BLaER1 (cell line): Measurements from ENCODE around the gene EFCAB6.

Experiments used
- H3K27ac ChIP-seq: shearing (Covaris generic); formaldehyde crosslinking; 2 replicates; pipeline ENCODE4 v1.8.1; 2022
- H3K27me3 ChIP-seq: shearing (Covaris generic); formaldehyde crosslinking; 2 replicates; pipeline ENCODE4 v1.8.1; 2022
- H3K36me3 ChIP-seq: shearing (Covaris generic); formaldehyde crosslinking; 2 replicates; pipeline ENCODE4 v1.8.1; 2022
- H3K4me1 ChIP-seq: shearing (Covaris generic); formaldehyde crosslinking; 2 replicates; pipeline ENCODE4 v1.8.1; 2022
- H3K4me2 ChIP-seq: shearing (Covaris generic); formaldehyde crosslinking; 2 replicates; pipeline ENCODE4 v1.8.1; 2022
- H3K4me3 ChIP-seq: shearing (Covaris generic); formaldehyde crosslinking; 2 replicates; pipeline ENCODE4 v1.8.1; 2022
- H3K9ac ChIP-seq: shearing (Covaris generic); formaldehyde crosslinking; 2 replicates; pipeline ENCODE4 v1.8.1; 2022
- H3K9me3 ChIP-seq: shearing (Covaris generic); formaldehyde crosslinking; 2 replicates; pipeline ENCODE4 v1.8.1; 2022
- H4K20me1 ChIP-seq: shearing (Covaris generic); formaldehyde crosslinking; 2 replicates; pipeline ENCODE4 v1.8.1; 2022
- Cebpa-rat ChIP-seq: shearing (Covaris generic); IDR thresholded peaks from 2 replicates; pipeline ENCODE4 v1.8.1; 2022

Gene EFCAB6

DNA sequence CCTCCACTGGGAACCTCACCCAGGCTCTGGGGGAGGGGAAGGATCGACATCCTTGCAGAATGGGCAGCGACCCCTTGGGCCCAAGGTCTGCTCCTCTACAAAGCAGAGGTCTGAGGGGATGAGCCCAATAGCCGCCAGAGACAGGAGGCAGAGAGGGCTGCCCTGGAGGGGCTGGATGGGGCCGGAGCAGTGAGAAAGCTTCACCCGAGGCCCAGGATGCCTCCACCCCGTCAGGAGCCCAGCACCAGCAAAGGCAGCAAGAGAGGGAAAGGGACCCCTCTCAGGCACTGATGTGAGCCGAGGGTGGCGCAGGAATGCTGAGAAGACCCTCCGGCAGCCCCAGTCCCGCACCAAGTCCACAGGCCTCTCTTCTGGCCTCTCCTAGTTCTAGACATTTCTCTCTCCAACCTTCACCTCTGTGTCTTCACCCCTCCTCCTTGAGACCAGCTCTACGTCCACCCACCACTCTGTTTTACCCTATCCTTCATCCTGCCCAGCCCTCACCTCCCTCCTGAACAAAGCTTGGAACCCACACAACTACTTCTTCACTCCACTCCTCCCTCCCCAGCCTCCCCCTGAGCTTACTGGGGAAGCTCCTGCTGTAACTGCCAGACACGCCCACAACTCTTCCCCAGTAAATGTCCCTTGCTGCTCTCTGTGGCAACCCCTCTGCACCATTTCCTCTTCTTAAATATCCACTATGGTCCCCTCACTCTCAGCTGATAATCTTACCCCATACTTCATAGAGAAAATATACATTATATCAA, 268.4 kb downstream of the EFCAB6 start:
- no peak for TF ChIP-seq Cebpa-rat
- Histone ChIP-seq H3K4me1 (0 out of 2 replicates have a peak, but pooled peaks cover 4% of the 10 kb centered on the region), H3K9ac (no peak overlapping the region), H3K9me3 (no peaks in the 10 kb centered on the region), H3K4me3 (no peak overlapping the region), H3K27me3 (no peaks in the 10 kb centered on the region), H4K20me1 (no peaks in the 10 kb centered on the region), H3K36me3 (no peaks in the 10 kb centered on the region), H3K27ac (no peak overlapping the region), H3K4me2 (no peak overlapping the region)

DNA sequence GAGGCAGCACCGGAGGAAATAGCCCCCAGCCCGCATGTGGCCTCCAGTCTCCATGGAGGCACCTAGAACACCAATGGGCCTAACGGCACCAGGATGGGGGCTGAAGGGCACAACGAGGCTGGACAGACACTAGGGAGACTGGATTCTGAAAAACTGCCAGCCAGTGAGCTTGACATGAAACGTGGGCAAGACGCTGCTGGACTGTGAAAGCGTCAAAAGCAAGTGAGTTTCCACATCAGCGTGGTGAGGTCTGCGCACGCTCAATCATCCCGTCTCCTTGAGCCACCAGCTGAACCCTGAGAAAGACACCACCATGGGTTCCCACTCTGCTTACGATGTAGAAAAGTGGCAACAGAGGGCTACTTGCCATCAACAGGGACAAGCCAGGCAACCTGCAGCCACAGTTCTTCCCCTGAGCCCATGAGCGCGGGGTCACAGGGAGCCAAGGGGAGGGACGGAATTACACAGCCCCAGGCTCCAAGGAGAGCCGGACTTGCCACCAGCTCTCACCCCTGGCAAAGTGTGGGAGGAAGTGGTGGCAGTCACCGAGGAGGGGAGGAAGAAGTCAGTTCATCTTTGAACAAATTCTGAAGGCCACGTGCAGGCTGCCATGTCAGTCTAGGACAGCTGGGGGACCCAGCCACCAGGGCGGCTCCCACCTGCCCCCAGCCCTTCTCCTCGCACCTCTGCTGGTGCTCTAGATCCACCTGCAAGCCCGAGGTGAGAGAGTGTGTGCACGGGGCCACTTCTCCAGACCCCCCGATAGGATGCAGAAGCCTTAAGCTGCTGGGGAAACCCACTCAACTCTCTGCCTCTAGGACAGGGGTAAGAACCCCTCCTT, 269.2 kb downstream of the EFCAB6 start:
- H3K36me3 ChIP-seq = no peaks in the 10 kb centered on the region
- H3K9ac ChIP-seq = no peak overlapping the region
- no peak overlapping the region for H3K4me2 ChIP-seq
- H3K9me3 ChIP-seq = no peaks in the 10 kb centered on the region
- no peak for TF ChIP-seq Cebpa-rat
- no peak overlapping the region for H3K27ac ChIP-seq
- H3K27me3 ChIP-seq = no peaks in the 10 kb centered on the region
- H3K4me1 ChIP-seq = 0 out of 2 replicates have a peak, but pooled peaks cover 4% of the 10 kb centered on the region
- H3K4me3 ChIP-seq = no peak overlapping the region
- no peaks in the 10 kb centered on the region for H4K20me1 ChIP-seq

GRCh38 chr22:43541462-43542407, 270.4 kb downstream of the EFCAB6 start:
- Histone ChIP-seq H3K27ac (no peak overlapping the region), H3K4me2 (no peak overlapping the region), H3K27me3 (no peaks in the 10 kb centered on the region), H3K9ac (no peak overlapping the region), H3K4me1 (0 out of 2 replicates have a peak, but pooled peaks cover 4% of the 10 kb centered on the region), H3K9me3 (no peaks in the 10 kb centered on the region), H3K36me3 (no peaks in the 10 kb centered on the region), H4K20me1 (no peaks in the 10 kb centered on the region), H3K4me3 (no peak overlapping the region)
- TF ChIP-seq Cebpa-rat = no peak

- Histone ChIP-seq H3K36me3 (no peaks in the 10 kb centered on the region), H3K27ac (no peak overlapping the region), H3K4me3 (no peak overlapping the region), H3K27me3 (no peaks in the 10 kb centered on the region), H3K9ac (no peak overlapping the region), H3K4me1 (0 out of 2 replicates have a peak, but pooled peaks cover 4% of the 10 kb centered on the region), H4K20me1 (no peaks in the 10 kb centered on the region), H3K9me3 (no peaks in the 10 kb centered on the region), H3K4me2 (no peak overlapping the region)
- TF ChIP-seq Cebpa-rat = no peak
Observed at GRCh38 chr22:43541022-43541421, 271.1 kb downstream of the EFCAB6 start.

- no peak overlapping the region for H3K4me2 ChIP-seq
- H3K27me3 ChIP-seq = no peaks in the 10 kb centered on the region
- H3K36me3 ChIP-seq = no peaks in the 10 kb centered on the region
- no peak overlapping the region for H3K9ac ChIP-seq
- no peaks in the 10 kb centered on the region for H3K9me3 ChIP-seq
- no peak overlapping the region for H3K4me3 ChIP-seq
- no peak for TF ChIP-seq Cebpa-rat
- 0 out of 2 replicates have a peak, but pooled peaks cover 4% of the 10 kb centered on the region for H3K4me1 ChIP-seq
- no peaks in the 10 kb centered on the region for H4K20me1 ChIP-seq
- no peak overlapping the region for H3K27ac ChIP-seq
Observed at GRCh38 chr22:43540529-43540923, 271.6 kb downstream of the EFCAB6 start.

- H3K4me3 ChIP-seq = no peak overlapping the region
- H4K20me1 ChIP-seq = no peaks in the 10 kb centered on the region
- H3K4me2 ChIP-seq = no peak overlapping the region
- no peaks in the 10 kb centered on the region for H3K27me3 ChIP-seq
- no peak overlapping the region for H3K27ac ChIP-seq
- TF ChIP-seq Cebpa-rat = no peak
- H3K9ac ChIP-seq = no peak overlapping the region
- H3K9me3 ChIP-seq = no peaks in the 10 kb centered on the region
- 0 out of 2 replicates have a peak, but pooled peaks cover 4% of the 10 kb centered on the region for H3K4me1 ChIP-seq
- no peaks in the 10 kb centered on the region for H3K36me3 ChIP-seq
Observed at GRCh38 chr22:43539572-43540528, 272.3 kb downstream of the EFCAB6 start.

GRCh38 chr22:43537019-43537585, 275.0 kb downstream of the EFCAB6 start:
- Histone ChIP-seq H3K9ac (no peak overlapping the region), H3K4me3 (no peak overlapping the region), H3K36me3 (no peaks in the 10 kb centered on the region), H3K9me3 (no peaks in the 10 kb centered on the region), H3K4me1 (no peaks in the 10 kb centered on the region), H3K4me2 (no peak overlapping the region), H3K27ac (no peak overlapping the region), H3K27me3 (no peaks in the 10 kb centered on the region), H4K20me1 (no peaks in the 10 kb centered on the region)
- TF ChIP-seq Cebpa-rat = no peak

- Histone ChIP-seq H3K9ac (no peak overlapping the region), H3K4me2 (no peak overlapping the region), H3K4me3 (no peak overlapping the region), H3K9me3 (no peaks in the 10 kb centered on the region), H3K27me3 (no peaks in the 10 kb centered on the region), H4K20me1 (no peaks in the 10 kb centered on the region), H3K4me1 (no peaks in the 10 kb centered on the region), H3K36me3 (no peaks in the 10 kb centered on the region), H3K27ac (no peak overlapping the region)
- no peak for TF ChIP-seq Cebpa-rat
Observed at GRCh38 chr22:43535741-43536140, 276.4 kb downstream of the EFCAB6 start.
